SK-N-SH (cell line): Measurements from ENCODE around the gene RAD51B. TPM values are rescaled to one million over a fixed set of nuclear protein-coding genes. Genes with fewer than 3 reads are reported as not detected.
A peak's percentile ranks its signal among the peaks of the same experiment; 100 is the strongest.

Source experiments
- CTCF ChIA-PET: fragments of 300-600, 350-600 bp; formaldehyde crosslinking; extraction: SDS; loops from one replicate; lab custom pipeline; 2021; lab: Yijun Ruan, JAX
- POLR2A ChIA-PET: fragments of 350-600 bp; sonication (Branson Sonifier 250); formaldehyde crosslinking; extraction: SDS; loops from one replicate; lab custom pipeline; 2020; ENCODE audit warnings: antibody characterized with exemption, inconsistent platforms; lab: Yijun Ruan, JAX
- DNase-seq: peaks from one replicate; pipeline ENCODE4 v3.0.0; 2012
- H2AFZ ChIP-seq: fragments of 200-600 bp; sonication (generic); 2 replicates; pipeline ENCODE4 v1.8.1; 2016; ENCODE audit warnings: antibody characterized with exemption, mild to moderate bottlenecking, low read depth
- H3F3A ChIP-seq: fragments of 200-600 bp; sonication (generic); replicated peaks from 2 replicates; pipeline ENCODE3; 2016; ENCODE audit warnings: antibody characterized with exemption, mild to moderate bottlenecking; ENCODE audit not compliant: insufficient read depth
- H3K27ac ChIP-seq, 2 experiments: fragments of 200-500 bp in 1 of 2; fragments of 200-600 bp in 1 of 2; sonication (Bioruptor generic) in 1 of 2; sonication (generic), shearing (Covaris generic) in 1 of 2; 2 replicates each; pipeline versions ENCODE4 v1.5.1 to v1.6.1; 2014 to 2016; ENCODE audit warnings: low read depth in 2 of 2, inconsistent platforms in 1 of 2, low read length in 1 of 2, mild to moderate bottlenecking in 1 of 2, mixed read lengths in 1 of 2
- H3K27me3 ChIP-seq: fragments of 200-600 bp; sonication (generic), shearing (Covaris generic); 2 replicates; pipeline ENCODE4 v1.6.1; 2016; ENCODE audit warnings: mixed run types; ENCODE audit not compliant: insufficient read depth
- H3K36me3 ChIP-seq, 2 experiments: fragments of 200-500 bp in 1 of 2; fragments of 200-600 bp in 1 of 2; sonication (Bioruptor generic) in 1 of 2; sonication (generic) in 1 of 2; replicated peaks in 1 of 2; 2 replicates each; pipeline versions ENCODE3 to v1.5.1; 2014 to 2016; ENCODE audit warnings: low read length in 1 of 2, mild to moderate bottlenecking in 1 of 2; ENCODE audit not compliant: insufficient read depth in 2 of 2, control insufficient read depth in 1 of 2
- H3K4me1 ChIP-seq, 2 experiments: fragments of 200-500 bp in 1 of 2; fragments of 200-600 bp in 1 of 2; sonication (Bioruptor generic) in 1 of 2; sonication (generic), shearing (Covaris generic) in 1 of 2; 2 replicates each; pipeline versions ENCODE4 v1.5.1 to v1.6.1; 2014 to 2016; ENCODE audit warnings: low read depth in 1 of 2, low read length in 1 of 2, mixed run types in 1 of 2; ENCODE audit not compliant: insufficient read depth in 2 of 2, control insufficient read depth in 1 of 2
- H3K4me2 ChIP-seq: fragments of 200-600 bp; sonication (generic), shearing (Covaris generic); 2 replicates; pipeline ENCODE4 v1.6.1; 2017; ENCODE audit warnings: mixed run types
- H3K4me3 ChIP-seq, 2 experiments: fragments of 200-500 bp in 1 of 2; fragments of 200-600 bp in 1 of 2; sonication (Bioruptor generic) in 1 of 2; sonication (generic), shearing (Covaris generic) in 1 of 2; 2 replicates each; pipeline versions ENCODE4 v1.5.1 to v1.8.1; 2014 to 2016; ENCODE audit warnings: low read depth in 2 of 2, inconsistent platforms in 1 of 2, low read length in 1 of 2, mild to moderate bottlenecking in 1 of 2, mixed read lengths in 1 of 2, moderate library complexity in 1 of 2
- H3K79me2 ChIP-seq: fragments of 200-600 bp; sonication (generic); 2 replicates; pipeline ENCODE4 v1.8.1; 2017; ENCODE audit warnings: mild to moderate bottlenecking; ENCODE audit not compliant: insufficient read depth
- H3K9ac ChIP-seq: fragments of 200-600 bp; sonication (generic); 2 replicates; pipeline ENCODE4 v1.6.1; 2017; ENCODE audit warnings: mixed run types
- H3K9me2 ChIP-seq: fragments of 200-600 bp; sonication (generic); 2 replicates; pipeline ENCODE4 v1.6.1; 2017; ENCODE audit warnings: mixed run types
- H3K9me3 ChIP-seq: fragments of 200-600 bp; sonication (generic); 2 replicates; pipeline ENCODE4 v1.6.1; 2017; ENCODE audit warnings: mixed run types, mild to moderate bottlenecking, moderate library complexity
- H4K20me1 ChIP-seq: fragments of 200-600 bp; sonication (generic); 2 replicates; pipeline ENCODE4 v1.6.1; 2017; ENCODE audit warnings: mild to moderate bottlenecking, mixed run types; ENCODE audit not compliant: insufficient read depth
- CHD2 ChIP-seq: fragments of 150-350 bp; IDR thresholded peaks from 2 replicates; pipeline ENCODE4 v1.6.1; 2018; ENCODE audit warnings: low read length; ENCODE audit not compliant: partially characterized antibody
- ELF1 ChIP-seq: IDR thresholded peaks from 2 replicates; pipeline ENCODE4 v1.4.0; 2012
- FOXM1 ChIP-seq: IDR thresholded peaks from 2 replicates; pipeline ENCODE4 v1.4.0; 2012; ENCODE audit warnings: low read depth, mild to moderate bottlenecking
- GATA2 ChIP-seq: sonication (generic); formaldehyde crosslinking; IDR thresholded peaks from 2 replicates; pipeline ENCODE4 v1.5.0; 2020; ENCODE audit warnings: mild to moderate bottlenecking, missing genetic modification reagents
- JUND ChIP-seq: IDR thresholded peaks from 2 replicates; pipeline ENCODE4 v1.4.0; 2012
- RAD21 ChIP-seq: IDR thresholded peaks from 2 replicates; pipeline ENCODE4 v1.6.1; 2012; ENCODE audit warnings: mild to moderate bottlenecking, low read length
- RXRA ChIP-seq: IDR thresholded peaks from 2 replicates; pipeline ENCODE4 v1.4.0; 2012; ENCODE audit warnings: low read depth, mild to moderate bottlenecking, borderline replicate concordance
- SIN3A ChIP-seq: IDR thresholded peaks from 2 replicates; pipeline ENCODE4 v1.6.1; 2012; ENCODE audit warnings: low read depth, mild to moderate bottlenecking, low read length, moderate library complexity, borderline replicate concordance
- SMC3 ChIP-seq: IDR thresholded peaks from 2 replicates; pipeline ENCODE4 v1.6.1; 2012; ENCODE audit warnings: low read depth, low read length, improper control_type of control experiment
- TCF12 ChIP-seq: IDR thresholded peaks from 2 replicates; pipeline ENCODE4 v1.4.0; 2012
- TEAD4 ChIP-seq: IDR thresholded peaks from 2 replicates; pipeline ENCODE4 v1.4.0; 2012; ENCODE audit warnings: mild to moderate bottlenecking, borderline replicate concordance; ENCODE audit not compliant: insufficient read depth
- WGBS: methylation state at CpG from one replicate; pipeline ENCODE4 v1.1.6; 2017; ENCODE audit warnings: low lambda C conversion rate; 5-methylcytosine and 5-hydroxymethylcytosine counted together
- polyA plus RNA-seq, 3 experiments: library from polyadenylated mRNA; depleted of rRNA; stranded (reverse); fragments of >200 nt; gene quantifications; 2 replicates each; pipeline ENCODE4 v1.2.3, GENCODE V29; 2012
- TF ChIP-seq, protein P1 (sequence below): fragments of 200-600 bp; sonication (generic); IDR thresholded peaks from 2 replicates; pipeline ENCODE4 v1.6.1; 2017; ENCODE audit warnings: antibody characterized with exemption, mild to moderate bottlenecking, moderate library complexity
- TF ChIP-seq, protein P2 (sequence below): IDR thresholded peaks from 2 replicates; pipeline ENCODE4 v1.4.0; 2012; ENCODE audit warnings: low read depth, borderline replicate concordance
- TF ChIP-seq, protein P3 (sequence below): IDR thresholded peaks from 2 replicates; pipeline ENCODE4 v1.4.0; 2012; ENCODE audit warnings: low read depth, borderline replicate concordance
- TF ChIP-seq, protein P4 (sequence below): fragments of 150-350 bp; IDR thresholded peaks from 2 replicates; pipeline ENCODE4 v1.6.1; 2017; ENCODE audit warnings: antibody characterized with exemption, low read length, low read depth, borderline replicate concordance
- TF ChIP-seq, protein P5 (sequence below): IDR thresholded peaks from 2 replicates; pipeline ENCODE4; 2012

Gene RAD51B
- polyA plus RNA-seq, 1 of the 3 experiments (the other 2 are of a cell fraction), result 6.0 TPM

DNA sequence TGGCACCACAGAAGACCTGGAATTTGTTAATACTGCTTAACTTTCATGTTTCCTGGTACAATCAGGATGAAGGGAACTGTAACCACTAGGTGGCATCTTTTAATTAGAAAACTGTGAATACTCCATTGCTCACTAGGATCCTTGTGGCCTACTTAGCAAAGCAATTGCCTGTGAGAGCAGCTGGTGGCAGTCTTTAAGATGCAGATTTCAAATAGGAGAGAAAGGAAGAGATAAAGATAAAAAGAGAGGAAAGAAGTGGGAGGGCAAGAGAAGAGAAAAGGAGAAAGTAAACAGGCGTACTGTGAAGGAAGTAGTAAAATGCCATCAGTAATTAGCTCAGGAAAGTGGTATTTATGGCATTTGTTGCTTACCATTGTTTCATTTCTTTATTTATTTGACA, 114.5 kb downstream of the RAD51B start:
- Histone ChIP-seq H3K9me2 (no peaks in the 10 kb centered on the region), H3K36me3 (no peaks in the 10 kb centered on the region), H4K20me1 (no peaks in the 10 kb centered on the region), H3F3A (no peaks in the 10 kb centered on the region), H3K4me1 (peaks cover 0 to 5% of the 10 kb centered on the region in 2 experiments; a peak in 3 of 4 replicates), H3K4me2 (no peak overlapping the region), H3K27ac (peak overlapping the region in 1 of 2 experiments; percentile 50; a peak in 1 of 4 replicates), H3K79me2 (no peaks in the 10 kb centered on the region), H2AFZ (peak overlapping the region; percentile 54; the same call in 1 of the 2 replicates), H3K4me3 (no peak overlapping the region), H3K27me3 (no peaks in the 10 kb centered on the region), H3K9me3 (no peaks in the 10 kb centered on the region; the same call in 1 of the 2 replicates), H3K9ac (no peak overlapping the region)
- DNase-seq, result peak; percentile 53
- POLR2A ChIA-PET, result no interaction called here
- CTCF ChIA-PET, result interaction anchor here (0.7 to 5.1 kb wide), 35 partner anchors 10 to 910 kb away, joined by 3 to 55 read pairs (median 4); no protein-coding TSS in a partner anchor
- TF ChIP-seq CHD2 (no peak), SIN3A (no peak), RAD21 (peak; percentile 68), SMC3 (peak; percentile 50), GATA2 (CRISPR knock-in tag) (no peak)
- TF ChIP-seq, protein P1, sequence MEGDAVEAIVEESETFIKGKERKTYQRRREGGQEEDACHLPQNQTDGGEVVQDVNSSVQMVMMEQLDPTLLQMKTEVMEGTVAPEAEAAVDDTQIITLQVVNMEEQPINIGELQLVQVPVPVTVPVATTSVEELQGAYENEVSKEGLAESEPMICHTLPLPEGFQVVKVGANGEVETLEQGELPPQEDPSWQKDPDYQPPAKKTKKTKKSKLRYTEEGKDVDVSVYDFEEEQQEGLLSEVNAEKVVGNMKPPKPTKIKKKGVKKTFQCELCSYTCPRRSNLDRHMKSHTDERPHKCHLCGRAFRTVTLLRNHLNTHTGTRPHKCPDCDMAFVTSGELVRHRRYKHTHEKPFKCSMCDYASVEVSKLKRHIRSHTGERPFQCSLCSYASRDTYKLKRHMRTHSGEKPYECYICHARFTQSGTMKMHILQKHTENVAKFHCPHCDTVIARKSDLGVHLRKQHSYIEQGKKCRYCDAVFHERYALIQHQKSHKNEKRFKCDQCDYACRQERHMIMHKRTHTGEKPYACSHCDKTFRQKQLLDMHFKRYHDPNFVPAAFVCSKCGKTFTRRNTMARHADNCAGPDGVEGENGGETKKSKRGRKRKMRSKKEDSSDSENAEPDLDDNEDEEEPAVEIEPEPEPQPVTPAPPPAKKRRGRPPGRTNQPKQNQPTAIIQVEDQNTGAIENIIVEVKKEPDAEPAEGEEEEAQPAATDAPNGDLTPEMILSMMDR, result peak; percentile 72
- 79% methylated on average over 1 of the region's 1 CpG for WGBS

DNA sequence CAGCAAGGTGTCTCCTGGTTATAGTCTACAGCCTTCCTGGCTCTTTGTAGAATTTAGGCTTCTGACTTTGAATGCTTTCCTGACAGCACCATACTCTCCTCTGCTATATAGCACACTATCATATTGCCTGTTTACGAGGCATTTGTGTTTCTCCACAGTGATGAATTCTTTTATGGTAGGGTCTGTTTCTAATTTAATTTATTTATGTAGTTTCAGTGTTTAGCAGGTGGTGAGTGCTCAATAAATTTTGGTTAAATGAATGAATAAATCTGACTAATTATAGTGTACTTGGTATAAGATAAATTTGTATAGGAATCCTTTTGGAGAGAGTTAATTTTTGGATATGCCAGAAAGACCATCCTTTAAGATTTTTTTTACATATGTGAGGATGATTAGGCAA, 115.3 kb downstream of the RAD51B start:
- no peaks in the 10 kb centered on the region for H3F3A ChIP-seq
- 96% methylated on average over 1 of the region's 1 CpG for WGBS
- H3K4me2 ChIP-seq, result no peak overlapping the region
- no peak for DNase-seq
- CTCF ChIA-PET, result interaction anchor here (0.7 to 5.1 kb wide), 19 partner anchors 9 to 892 kb away, joined by 3 to 55 read pairs (median 5); no protein-coding TSS in a partner anchor
- H3K9me2 ChIP-seq, result no peaks in the 10 kb centered on the region
- no peak overlapping the region for H3K27ac ChIP-seq
- no peaks in the 10 kb centered on the region for H3K27me3 ChIP-seq
- no peaks in the 10 kb centered on the region for H3K79me2 ChIP-seq
- TF ChIP-seq, protein P2, sequence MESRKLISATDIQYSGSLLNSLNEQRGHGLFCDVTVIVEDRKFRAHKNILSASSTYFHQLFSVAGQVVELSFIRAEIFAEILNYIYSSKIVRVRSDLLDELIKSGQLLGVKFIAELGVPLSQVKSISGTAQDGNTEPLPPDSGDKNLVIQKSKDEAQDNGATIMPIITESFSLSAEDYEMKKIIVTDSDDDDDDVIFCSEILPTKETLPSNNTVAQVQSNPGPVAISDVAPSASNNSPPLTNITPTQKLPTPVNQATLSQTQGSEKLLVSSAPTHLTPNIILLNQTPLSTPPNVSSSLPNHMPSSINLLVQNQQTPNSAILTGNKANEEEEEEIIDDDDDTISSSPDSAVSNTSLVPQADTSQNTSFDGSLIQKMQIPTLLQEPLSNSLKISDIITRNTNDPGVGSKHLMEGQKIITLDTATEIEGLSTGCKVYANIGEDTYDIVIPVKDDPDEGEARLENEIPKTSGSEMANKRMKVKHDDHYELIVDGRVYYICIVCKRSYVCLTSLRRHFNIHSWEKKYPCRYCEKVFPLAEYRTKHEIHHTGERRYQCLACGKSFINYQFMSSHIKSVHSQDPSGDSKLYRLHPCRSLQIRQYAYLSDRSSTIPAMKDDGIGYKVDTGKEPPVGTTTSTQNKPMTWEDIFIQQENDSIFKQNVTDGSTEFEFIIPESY, result no peak
- no peak for TF ChIP-seq TEAD4
- TF ChIP-seq, protein P3, sequence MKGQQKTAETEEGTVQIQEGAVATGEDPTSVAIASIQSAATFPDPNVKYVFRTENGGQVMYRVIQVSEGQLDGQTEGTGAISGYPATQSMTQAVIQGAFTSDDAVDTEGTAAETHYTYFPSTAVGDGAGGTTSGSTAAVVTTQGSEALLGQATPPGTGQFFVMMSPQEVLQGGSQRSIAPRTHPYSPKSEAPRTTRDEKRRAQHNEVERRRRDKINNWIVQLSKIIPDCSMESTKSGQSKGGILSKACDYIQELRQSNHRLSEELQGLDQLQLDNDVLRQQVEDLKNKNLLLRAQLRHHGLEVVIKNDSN, result no peak
- no peak for TF ChIP-seq SMC3
- no peak for TF ChIP-seq FOXM1
- no peak for TF ChIP-seq TCF12
- TF ChIP-seq, protein P4, sequence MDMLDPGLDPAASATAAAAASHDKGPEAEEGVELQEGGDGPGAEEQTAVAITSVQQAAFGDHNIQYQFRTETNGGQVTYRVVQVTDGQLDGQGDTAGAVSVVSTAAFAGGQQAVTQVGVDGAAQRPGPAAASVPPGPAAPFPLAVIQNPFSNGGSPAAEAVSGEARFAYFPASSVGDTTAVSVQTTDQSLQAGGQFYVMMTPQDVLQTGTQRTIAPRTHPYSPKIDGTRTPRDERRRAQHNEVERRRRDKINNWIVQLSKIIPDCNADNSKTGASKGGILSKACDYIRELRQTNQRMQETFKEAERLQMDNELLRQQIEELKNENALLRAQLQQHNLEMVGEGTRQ, result no peak
- TF ChIP-seq ELF1, result no peak
- TF ChIP-seq, protein P5, sequence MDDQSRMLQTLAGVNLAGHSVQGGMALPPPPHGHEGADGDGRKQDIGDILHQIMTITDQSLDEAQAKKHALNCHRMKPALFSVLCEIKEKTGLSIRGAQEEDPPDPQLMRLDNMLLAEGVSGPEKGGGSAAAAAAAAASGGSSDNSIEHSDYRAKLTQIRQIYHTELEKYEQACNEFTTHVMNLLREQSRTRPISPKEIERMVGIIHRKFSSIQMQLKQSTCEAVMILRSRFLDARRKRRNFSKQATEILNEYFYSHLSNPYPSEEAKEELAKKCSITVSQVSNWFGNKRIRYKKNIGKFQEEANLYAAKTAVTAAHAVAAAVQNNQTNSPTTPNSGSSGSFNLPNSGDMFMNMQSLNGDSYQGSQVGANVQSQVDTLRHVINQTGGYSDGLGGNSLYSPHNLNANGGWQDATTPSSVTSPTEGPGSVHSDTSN, result no peak
- no peak for TF ChIP-seq JUND
- TF ChIP-seq CHD2, result no peak
- no peak for TF ChIP-seq RXRA
- no peak overlapping the region for H2AFZ ChIP-seq
- no peak overlapping the region for H3K4me3 ChIP-seq
- no peaks in the 10 kb centered on the region; the same call in 1 of the 2 replicates for H3K9me3 ChIP-seq
- H3K36me3 ChIP-seq, result no peaks in the 10 kb centered on the region
- H4K20me1 ChIP-seq, result no peaks in the 10 kb centered on the region
- POLR2A ChIA-PET, result no interaction called here
- H3K4me1 ChIP-seq, result peaks cover 0 to 5% of the 10 kb centered on the region in 2 experiments; a peak in 3 of 4 replicates
- H3K9ac ChIP-seq, result no peak overlapping the region
